HepG2 (cell line): ENCODE measurements around the gene CTRB2. TPM values are rescaled to one million over a fixed set of nuclear protein-coding genes. Genes with fewer than 3 reads are reported as not detected.

Experiments
- CAMTA2 ChIP-seq: sonication (generic); formaldehyde crosslinking; IDR thresholded peaks from 2 replicates; pipeline ENCODE4 v1.4.0; 2020; ENCODE audit warnings: mild to moderate bottlenecking, missing genetic modification reagents, borderline replicate concordance
- FOSL2 ChIP-seq: sonication (generic); formaldehyde crosslinking; IDR thresholded peaks from 2 replicates; pipeline ENCODE4 v1.4.0; 2020; ENCODE audit warnings: missing genetic modification reagents
- GATA4 ChIP-seq: sonication (generic); IDR thresholded peaks from 2 replicates; pipeline ENCODE4 v1.6.1; 2016; ENCODE audit warnings: antibody characterized with exemption, low read depth, borderline replicate concordance
- GATAD2A ChIP-seq: IDR thresholded peaks from 2 replicates; pipeline ENCODE4 v1.6.1; 2016
- HDAC1 ChIP-seq: sonication (generic); formaldehyde crosslinking; IDR thresholded peaks from 2 replicates; pipeline ENCODE4 v1.5.1; 2020; ENCODE audit warnings: mild to moderate bottlenecking, missing genetic modification reagents
- IRF9 ChIP-seq: sonication (generic); formaldehyde crosslinking; IDR thresholded peaks from 2 replicates; pipeline ENCODE4 v1.8.0; 2022; ENCODE audit warnings: missing genetic modification reagents, mild to moderate bottlenecking, borderline replicate concordance
- MAFF ChIP-seq: IDR thresholded peaks from 2 replicates; pipeline ENCODE4 v1.6.1; 2011; ENCODE audit warnings: low read depth, low read length, improper control_type of control experiment
- MBNL3 ChIP-seq: fragments of 250-450 bp; sonication (Bioruptor Pico); conservative IDR thresholded peaks from 2 replicates; pipeline ENCODE4 v1.8.0; 2022; ENCODE audit warnings: mild to moderate bottlenecking, inconsistent platforms
- PAXIP1 ChIP-seq: sonication (generic); formaldehyde crosslinking; conservative IDR thresholded peaks from 2 replicates; pipeline ENCODE4 v1.4.0; 2020; ENCODE audit warnings: mild to moderate bottlenecking, missing genetic modification reagents, moderate library complexity
- POLR2A ChIP-seq, 2 experiments: IDR thresholded peaks; 2 replicates each; pipeline ENCODE4 v1.6.1; 2011; ENCODE audit warnings: low read depth in 2 of 2, low read length in 2 of 2, mild to moderate bottlenecking in 1 of 2, moderate library complexity in 1 of 2; ENCODE audit not compliant: insufficient read depth in 1 of 2
- PRDM10 ChIP-seq: sonication (generic); formaldehyde crosslinking; IDR thresholded peaks from 2 replicates; pipeline ENCODE4 v1.4.0; 2020; ENCODE audit warnings: low read depth, missing genetic modification reagents
- SALL2 ChIP-seq: sonication (generic); formaldehyde crosslinking; IDR thresholded peaks from 2 replicates; pipeline ENCODE4 v1.8.1; 2023; ENCODE audit warnings: mild to moderate bottlenecking, missing genetic modification reagents, inconsistent platforms
- SMAD3 ChIP-seq: sonication (generic); formaldehyde crosslinking; IDR thresholded peaks from 2 replicates; pipeline ENCODE4 v1.4.0; 2020; ENCODE audit warnings: missing genetic modification reagents
- SMYD3 ChIP-seq: sonication (generic); formaldehyde crosslinking; IDR thresholded peaks from 2 replicates; pipeline ENCODE4 v1.8.1; 2023; ENCODE audit warnings: mild to moderate bottlenecking, missing genetic modification reagents
- SRSF4 ChIP-seq: fragments of 200-400 bp; formaldehyde crosslinking; IDR thresholded peaks from one replicate; pipeline ENCODE4 v1.6.1; 2018; ENCODE audit warnings: mild to moderate bottlenecking, low read depth, low read length, moderate library complexity; ENCODE audit not compliant: poor library complexity, severe bottlenecking
- TFDP2 ChIP-seq: sonication (generic); formaldehyde crosslinking; IDR thresholded peaks from 2 replicates; pipeline ENCODE4 v1.4.0; 2020; ENCODE audit warnings: missing genetic modification reagents
- WIZ ChIP-seq: sonication (generic); formaldehyde crosslinking; IDR thresholded peaks from 2 replicates; pipeline ENCODE4 v1.5.1; 2020; ENCODE audit warnings: mild to moderate bottlenecking, missing genetic modification reagents
- ZNF558 ChIP-seq: sonication (generic); formaldehyde crosslinking; IDR thresholded peaks from 2 replicates; pipeline ENCODE4 v1.9.0; 2022; ENCODE audit warnings: mild to moderate bottlenecking, missing genetic modification reagents, borderline replicate concordance
- ZNF597 ChIP-seq: sonication (generic); formaldehyde crosslinking; IDR thresholded peaks from 2 replicates; pipeline ENCODE4 v1.5.0; 2020; ENCODE audit warnings: missing genetic modification reagents
- ZNF614 ChIP-seq: IDR thresholded peaks from 2 replicates; pipeline ENCODE4 v1.6.1; 2018; ENCODE audit warnings: missing biosample characterization, missing genetic modification reagents, inconsistent platforms, borderline replicate concordance
- ZNF7 ChIP-seq: IDR thresholded peaks from 2 replicates; pipeline ENCODE4 v1.6.1; 2016; ENCODE audit warnings: missing biosample characterization, missing genetic modification reagents
- polyA plus RNA-seq, 8 experiments: library from polyadenylated mRNA; depleted of rRNA in 3 of 8; stranded (reverse) in 7 of 8; unstranded in 1 of 8; fragments of >200 nt; fragmentation: Illumina TruSeq in 4 of 8; extraction: Trizol in 4 of 8; gene quantifications; 2 replicates each; pipeline versions ENCODE4 v1.2.1 to v1.2.3, GENCODE V29; 2011 to 2016; ENCODE audit warnings: low read depth in 4 of 8, missing spikeins in 1 of 8, mixed read lengths in 1 of 8; ENCODE audit not compliant: insufficient read depth in 1 of 8
- total RNA-seq, 5 experiments: library from RNA; depleted of rRNA; stranded (reverse); fragments of >200 nt; fragmentation: Illumina TruSeq; extraction: Trizol; gene quantifications; 2 replicates each; pipeline ENCODE4 v1.2.3, GENCODE V29; 2016; ENCODE audit warnings: low read depth in 1 of 5

The CTRB2 gene
- total and polyA plus RNA-seq, 2 of the 13 experiments (the other 11 are each of a cell fraction or from before 2014, with no cell fraction given), result 0.13 TPM; not detected in 1

- no peak for TF ChIP-seq ZNF558 (CRISPR knock-in tag)
- TF ChIP-seq GATA4, result no peak
- TF ChIP-seq GATAD2A (CRISPR knock-in tag), result no peak
- no peak for TF ChIP-seq ZNF7 (CRISPR knock-in tag)
- TF ChIP-seq SMYD3 (CRISPR knock-in tag), result no peak; the same call in 1 of the 2 replicates
- TF ChIP-seq CAMTA2, result peak; percentile 89; the same call in 1 of the 2 replicates
- TF ChIP-seq ZNF614 (CRISPR knock-in tag), result peak; percentile 44; the same call in 1 of the 2 replicates
- peak; percentile 72 for TF ChIP-seq PAXIP1 (CRISPR knock-in tag)
- TF ChIP-seq SALL2, result no peak
- TF ChIP-seq MAFF, result no peak
- TF ChIP-seq IRF9 (CRISPR knock-in tag), result no peak
- TF ChIP-seq POLR2A (IDR thresholded peaks at IDR 0.05; ENCODE audit: insufficient read depth in 1 of 2, low read depth in 2 of 2, low read length in 2 of 2), result peak in 1 of 2 experiments; percentile 50; a peak in 2 of 4 replicates
- no peak for TF ChIP-seq ZNF597 (CRISPR knock-in tag)
- TF ChIP-seq SMAD3 (CRISPR knock-in tag), result no peak
- peak; percentile 72 for TF ChIP-seq FOSL2 (CRISPR knock-in tag)
- no peak for TF ChIP-seq PRDM10 (CRISPR knock-in tag)
- TF ChIP-seq MBNL3 (CRISPR knock-in tag), result no peak
- peak; percentile 71 for TF ChIP-seq TFDP2 (CRISPR knock-in tag)
- TF ChIP-seq HDAC1 (CRISPR knock-in tag), result peak; percentile 81
- TF ChIP-seq WIZ (CRISPR knock-in tag), result 0 out of 2 replicates have a peak, but pooled peaks have one; percentile 39
- peak; percentile 90 for TF ChIP-seq SRSF4
Measured at GRCh38 chr16:75250809-75251279, 43.9 kb upstream of the CTRB2 start (continued).
